CD4-positive, alpha-beta T cell treated with Interleukin-15 for 4 hours (primary cell): ENCODE results near the gene ZBED6.
A peak's percentile ranks its signal among the peaks of the same experiment; 100 is the strongest.
"Not testable (repeated sequence)": the region's sequence is repeated elsewhere in the genome, so short reads cannot be mapped to it uniquely, and the experiment has no call there.

Source experiments
- DNase-seq: peaks from one replicate; pipeline ENCODE4 v3.0.0-alpha.2; 2020; ENCODE audit warnings: low spot score

Gene ZBED6

GRCh38 chr1:203795441-203796235 is at the start of gene ZBED6, which contains the start of gene ZC3H11A:
TSS of gene ZBED6 (plus strand) at chr1:203795623. CDS start at chr1:203797523, 1,900 bp downstream.
TSS of gene ZC3H11A (plus strand) at chr1:203795623. CDS start at chr1:203817071, 21,448 bp downstream.
- peak; percentile 98 for DNase-seq

- no peak for DNase-seq
These were observed 49.1 kb upstream of the ZBED6 start for GRCh38 chr1:203746281-203746680.

- no peak for DNase-seq
These were observed 44.4 kb upstream of the ZBED6 start for GRCh38 chr1:203751051-203751450.

DNA sequence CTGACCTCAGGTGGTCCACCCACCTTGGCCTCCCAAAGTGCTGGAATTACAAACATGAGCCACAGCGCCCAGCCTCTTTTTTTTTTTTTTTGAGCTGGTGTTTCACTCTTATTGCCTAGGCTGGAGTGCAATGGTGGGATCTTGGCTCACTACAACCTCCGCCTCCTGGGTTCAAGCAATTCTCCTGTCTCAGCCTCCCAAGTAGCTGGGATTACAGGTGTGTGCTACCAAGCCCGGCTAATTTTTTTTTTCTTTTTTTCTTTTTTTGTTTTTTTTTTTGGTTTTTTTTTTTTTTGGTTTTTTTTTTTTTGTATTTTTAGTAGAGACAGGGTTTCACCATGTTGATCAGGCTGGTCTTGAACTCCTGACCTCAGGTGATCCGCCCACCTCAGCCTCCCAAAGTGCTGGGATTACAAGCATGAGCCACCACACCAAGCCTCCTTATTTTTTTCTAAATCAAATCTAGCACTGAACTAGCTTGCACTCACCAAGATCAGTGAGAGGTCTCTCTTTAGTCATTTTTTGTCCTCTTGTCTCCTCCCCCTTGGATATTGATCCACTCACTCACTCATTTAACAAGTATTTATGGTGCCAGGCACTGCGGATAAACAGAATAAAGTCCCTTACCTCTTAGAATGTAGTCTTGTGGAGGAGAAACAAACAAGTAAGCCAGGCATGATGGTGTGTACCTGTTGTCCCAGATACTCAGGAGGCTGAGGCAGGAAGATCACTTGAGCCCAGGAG is 43.6 kb upstream of the ZBED6 start:
- not testable (repeated sequence) for DNase-seq

DNA sequence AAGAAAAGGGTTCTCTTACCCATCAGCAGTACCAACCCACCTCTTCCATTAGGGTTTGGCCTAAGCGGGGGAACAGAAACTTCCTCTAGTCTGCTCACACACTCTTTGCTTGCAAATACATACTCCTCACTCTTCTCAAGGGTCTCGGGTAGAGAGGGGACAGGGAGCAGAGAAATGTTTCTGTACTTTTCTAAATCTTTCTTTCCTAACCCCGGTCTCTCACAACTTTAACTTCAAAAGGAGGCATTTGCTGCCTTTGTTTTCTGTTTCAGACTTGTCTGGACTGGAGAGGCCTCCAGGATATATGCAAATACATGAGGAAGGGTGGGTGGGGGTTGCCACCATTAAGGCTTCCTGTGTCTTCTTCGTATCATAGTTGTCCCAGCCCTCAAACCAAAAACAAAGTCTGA is 41.0 kb upstream of the ZBED6 start:
- DNase-seq: peak; percentile 22

DNA sequence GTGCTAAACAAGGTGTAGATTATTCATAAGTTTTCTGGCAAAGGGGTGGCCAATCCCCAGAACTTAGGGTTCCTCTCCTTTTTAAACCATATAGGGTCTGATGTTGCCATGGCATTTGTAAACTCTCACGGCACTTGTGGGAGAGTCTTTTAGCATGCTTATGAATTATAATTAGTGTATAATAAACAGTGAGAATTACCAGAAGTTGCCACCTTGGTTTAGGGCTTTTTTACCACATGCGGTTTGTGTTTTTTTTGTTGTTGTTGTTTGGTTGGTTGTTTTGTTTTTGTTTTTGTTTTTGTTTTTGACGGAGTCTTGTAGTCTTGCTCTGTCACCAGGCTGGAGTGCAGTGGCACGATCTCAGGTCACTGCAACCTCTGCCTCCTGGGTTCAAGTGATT is 39.4 kb upstream of the ZBED6 start:
- peak; percentile 39 for DNase-seq

DNA sequence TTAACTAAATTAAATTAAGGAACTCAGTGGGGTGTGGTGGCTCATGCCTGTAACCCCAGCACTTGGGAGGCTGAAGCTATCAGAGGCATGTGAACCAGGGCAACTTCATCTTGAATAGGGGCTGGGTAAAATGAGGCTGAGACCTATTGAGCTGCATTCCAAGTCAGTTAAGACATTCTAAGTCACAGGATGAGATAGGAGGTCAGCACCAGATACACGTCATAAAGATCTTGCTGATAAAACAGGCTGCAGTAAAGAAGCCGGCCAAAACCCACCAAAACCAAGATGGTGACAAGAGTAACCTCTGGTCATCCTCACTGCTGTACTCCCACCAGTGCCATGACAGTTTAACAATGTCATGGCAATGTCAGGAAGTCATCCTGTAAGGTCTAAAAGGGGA is 36.7 kb upstream of the ZBED6 start:
- DNase-seq: not testable (repeated sequence)

GRCh38 chr1:203760506-203760905 is 34.9 kb upstream of the ZBED6 start:
- DNase-seq: no peak

- not testable (repeated sequence) for DNase-seq
These were observed 33.5 kb upstream of the ZBED6 start for GRCh38 chr1:203761958-203762357.

DNA sequence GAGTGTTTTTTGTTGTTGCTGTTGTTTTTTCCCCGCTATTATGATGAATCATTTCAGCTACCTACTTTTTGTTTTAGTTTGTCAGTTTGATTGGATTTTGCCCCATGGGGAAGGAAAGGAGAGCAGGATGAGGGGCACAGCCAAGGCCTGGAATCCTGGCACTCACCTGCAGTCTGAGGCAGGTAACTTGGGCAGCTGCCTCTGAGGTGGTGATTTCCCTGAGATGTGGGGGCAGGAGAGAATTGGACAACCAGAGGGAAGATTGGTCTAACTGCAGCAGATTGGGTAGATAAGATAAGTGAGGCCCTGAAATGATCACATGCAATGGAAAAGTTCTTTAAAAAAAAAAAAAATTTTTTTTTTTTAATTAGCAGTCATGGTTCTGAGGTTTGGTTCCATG is 31.9 kb upstream of the ZBED6 start:
- no peak for DNase-seq

DNA sequence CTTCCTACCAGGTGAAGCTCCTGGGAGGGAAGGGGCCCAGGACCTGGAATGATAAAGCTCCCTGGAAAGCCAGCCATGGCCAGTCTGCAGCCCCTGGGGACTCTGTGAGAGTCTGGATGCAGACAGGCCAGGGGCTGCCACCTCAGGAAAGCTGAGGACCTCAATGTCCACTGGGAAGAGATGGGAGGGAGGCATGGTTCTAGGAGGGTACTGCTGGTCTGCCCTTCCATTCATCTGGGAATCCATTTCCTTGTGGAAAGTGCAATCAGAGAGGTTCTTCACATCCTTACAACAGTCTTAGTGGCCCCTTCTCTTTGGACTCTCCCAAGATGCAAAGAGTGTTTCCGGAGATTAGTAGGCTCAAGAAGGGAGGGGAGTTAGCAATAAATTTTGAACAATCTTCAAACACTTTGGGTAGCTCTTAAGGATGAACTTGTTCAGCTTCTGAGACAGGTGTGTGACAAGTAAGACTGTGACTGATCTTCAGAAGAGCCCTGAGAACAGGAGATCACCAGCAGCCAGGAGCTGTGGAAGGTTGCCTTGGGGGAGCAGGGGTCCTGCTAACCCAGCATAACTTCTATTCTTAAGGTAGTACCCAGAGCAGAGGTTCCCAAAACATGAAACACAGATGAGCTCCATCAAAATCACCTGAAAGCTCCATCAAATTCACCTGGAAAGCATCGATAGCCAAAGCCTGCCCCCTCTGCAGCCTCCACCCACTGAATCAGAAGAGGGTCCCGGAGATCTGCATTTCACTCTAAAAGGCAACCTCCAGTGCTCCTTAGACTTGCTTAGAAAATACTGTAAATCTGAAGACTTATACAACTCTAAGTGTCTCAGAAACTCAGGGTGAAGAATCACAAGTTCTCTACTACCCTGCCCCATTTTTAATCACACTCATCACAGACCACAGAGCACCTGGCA is 31.1 kb upstream of the ZBED6 start:
- DNase-seq: no peak

DNA sequence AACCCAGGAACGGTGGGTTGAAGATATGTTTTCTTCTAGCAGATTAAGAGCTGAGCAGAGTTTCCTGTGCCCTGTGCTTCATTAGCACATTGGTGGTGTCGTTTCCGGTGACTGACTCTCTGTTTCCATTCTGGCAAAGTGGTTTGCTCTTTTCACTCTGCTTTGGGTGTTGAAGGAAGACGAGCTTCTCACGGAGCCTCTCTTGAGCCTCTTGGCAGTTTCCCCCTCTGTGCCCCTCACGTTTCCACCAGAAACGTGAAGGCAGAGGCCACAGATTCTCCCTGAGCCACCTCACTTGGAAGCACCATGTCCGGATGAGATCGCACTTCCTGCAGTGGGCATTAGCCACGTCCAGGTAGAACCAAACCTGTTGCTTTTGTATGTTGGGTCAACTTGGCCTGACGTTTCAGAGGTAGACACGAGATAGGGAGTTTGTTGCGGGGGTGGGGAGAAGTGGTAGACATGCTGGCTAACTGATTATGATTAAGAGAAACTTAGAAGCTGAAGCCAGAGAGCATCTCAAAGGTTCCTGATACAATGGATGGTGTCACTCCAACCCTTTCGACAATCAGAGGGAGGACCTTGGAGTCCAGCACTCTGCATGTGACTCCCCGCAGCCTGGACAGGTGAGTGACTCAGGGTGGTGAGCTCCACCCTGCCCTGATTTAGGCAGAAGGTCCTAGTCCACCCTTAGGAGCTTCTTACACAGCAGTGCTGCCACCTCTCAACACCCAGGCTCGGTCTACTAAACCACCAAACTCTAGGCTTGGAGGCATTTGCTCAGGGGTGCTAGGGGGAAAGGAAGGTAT is 30.2 kb upstream of the ZBED6 start, which contains the start of gene LAX1:
LAX1 (plus strand) TSS at position 155 of the 809 bp plus-strand sequence; CDS start at position 538, 383 bp downstream.
- DNase-seq: peak; percentile 87

DNA sequence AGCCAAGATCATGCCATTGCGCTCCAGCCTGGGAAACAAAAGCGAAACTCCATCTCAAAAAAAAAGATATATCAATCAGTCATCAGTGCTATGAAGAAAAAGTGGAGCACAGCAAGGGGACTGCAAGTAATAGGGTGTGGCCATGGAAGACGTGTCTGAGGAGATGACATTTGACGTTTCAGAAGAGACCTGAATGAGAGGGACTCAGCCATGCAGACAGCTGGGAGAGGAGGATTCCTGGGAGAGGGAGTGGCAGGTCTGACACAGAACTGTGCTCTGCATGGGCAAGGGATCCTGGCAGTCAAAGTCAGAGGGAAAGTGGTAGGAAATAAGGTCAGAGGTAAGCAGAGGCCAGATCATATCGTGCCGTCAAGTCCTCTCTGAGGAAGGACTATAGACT is 27.2 kb upstream of the ZBED6 start:
- no peak for DNase-seq

DNA sequence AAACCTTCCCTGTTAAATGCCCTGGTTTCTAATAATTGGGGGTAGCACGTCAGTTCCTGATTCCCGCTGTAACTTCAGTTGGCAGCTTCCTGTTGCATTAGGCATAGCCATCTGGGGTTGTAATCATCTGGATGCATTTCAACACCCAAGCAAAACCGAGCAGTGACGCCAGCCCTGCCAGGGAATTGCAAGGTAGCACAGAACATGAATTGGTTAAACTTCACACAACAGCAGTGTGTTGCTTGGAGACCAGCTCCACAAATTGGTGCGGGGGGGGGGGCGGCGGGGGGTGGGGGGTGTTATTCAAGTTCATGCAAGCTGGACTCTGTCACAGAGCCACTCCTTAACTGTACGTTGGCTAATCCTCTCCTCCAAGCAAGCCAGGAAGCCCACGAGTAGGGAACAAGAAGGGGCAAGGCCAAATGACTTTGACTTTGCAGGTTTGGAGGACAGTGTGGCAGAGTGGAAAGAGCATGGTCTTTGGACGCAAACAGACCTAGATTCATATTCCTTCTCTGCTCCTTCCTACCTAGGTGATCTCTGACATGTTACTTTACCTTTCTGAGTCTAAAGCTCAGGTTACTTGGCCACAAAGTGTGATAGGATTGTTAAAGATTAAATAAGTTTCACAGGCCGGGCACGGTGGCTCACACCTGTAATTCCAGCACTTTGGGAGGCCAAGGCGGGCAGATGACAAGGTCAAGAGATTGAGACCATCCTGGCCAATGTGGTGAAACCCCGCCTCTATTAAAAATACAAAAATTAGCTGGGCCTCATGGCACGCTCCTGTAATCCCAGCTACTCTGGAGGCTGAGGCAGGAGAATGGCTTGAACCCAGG is 25.7 kb upstream of the ZBED6 start:
- no peak for DNase-seq

GRCh38 chr1:203771901-203772301 is 23.5 kb upstream of the ZBED6 start:
- DNase-seq: no peak

DNA sequence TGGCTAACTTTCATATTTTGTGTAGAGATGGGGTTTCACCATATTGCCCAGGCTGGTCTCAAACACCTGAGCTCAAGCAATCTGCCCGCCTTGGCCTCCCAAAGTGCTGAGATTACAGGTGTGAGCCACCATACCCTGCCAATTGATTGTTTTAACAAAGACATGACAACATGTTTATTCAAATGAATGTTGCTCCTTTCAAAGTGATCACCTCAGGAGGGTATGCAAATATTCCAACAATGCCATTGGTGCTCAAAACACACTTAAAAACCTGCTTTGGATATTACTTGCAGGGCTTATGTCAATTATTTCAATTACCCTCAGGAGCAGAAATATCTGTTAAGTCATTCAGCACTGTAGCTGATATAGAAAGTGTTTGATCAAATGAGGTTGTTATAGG is 22.6 kb upstream of the ZBED6 start:
- no peak for DNase-seq

DNA sequence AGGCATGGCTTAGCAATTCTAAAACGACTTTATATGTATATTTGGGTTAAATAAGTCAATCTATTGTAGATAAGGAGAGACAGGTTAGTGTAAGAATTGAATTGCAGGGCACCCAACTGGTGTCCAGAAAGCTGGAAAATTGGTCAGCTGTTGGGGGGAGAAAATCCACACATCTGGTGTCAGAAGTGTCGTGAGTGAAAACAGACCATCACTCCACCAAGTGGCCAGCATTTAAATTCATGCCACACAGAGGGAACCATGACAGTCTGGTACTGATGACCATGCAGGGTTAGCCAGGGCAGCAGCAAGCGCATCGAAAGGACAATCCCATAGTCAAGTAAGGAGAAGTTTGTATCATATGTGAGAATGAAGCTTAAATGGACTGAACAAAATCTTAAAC is 18.8 kb upstream of the ZBED6 start:
- DNase-seq: peak; percentile 16

DNA sequence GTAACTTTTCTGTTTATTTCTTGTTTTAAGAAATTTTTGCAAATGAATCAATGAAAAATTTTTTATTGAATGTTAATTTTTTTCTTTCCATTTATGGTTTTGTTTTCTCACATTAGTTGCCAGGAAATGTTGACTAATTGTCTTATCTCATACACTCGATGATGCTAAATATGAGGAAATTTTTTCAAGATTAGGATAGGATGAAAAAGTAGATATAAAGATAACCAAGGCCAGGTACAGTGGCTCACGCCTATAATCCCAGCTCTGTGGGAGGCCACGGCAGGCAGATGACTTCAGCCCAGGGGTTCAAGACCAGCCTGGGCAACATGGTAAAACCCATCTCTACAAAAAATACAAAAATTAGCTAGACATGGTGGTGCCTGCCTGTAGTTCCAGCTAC is 17.8 kb upstream of the ZBED6 start:
- DNase-seq: no peak

GRCh38 chr1:203778146-203778545 is 17.3 kb upstream of the ZBED6 start:
- no peak for DNase-seq

DNA sequence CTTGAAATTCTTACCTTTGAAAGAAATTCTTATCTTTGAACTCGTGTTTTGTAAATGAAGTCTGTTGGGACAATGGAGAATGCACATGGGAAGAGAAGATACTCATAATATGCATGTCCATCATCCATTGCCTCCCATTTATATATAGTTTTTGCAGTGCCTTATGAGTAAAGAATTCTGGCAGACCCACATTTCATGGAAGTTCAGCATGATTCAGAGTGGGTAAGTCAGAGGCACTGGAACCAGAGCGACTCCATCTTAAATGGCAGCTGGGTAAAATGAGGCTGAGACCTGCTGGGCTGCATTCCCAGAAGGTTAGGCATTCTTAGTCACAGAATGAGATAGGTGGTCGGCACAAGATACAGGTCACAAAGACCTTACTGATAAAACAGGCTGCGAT is 16.6 kb upstream of the ZBED6 start:
- DNase-seq: no peak
